B cell (primary cell): Measurements from ENCODE around the gene ABCG1.

ENCODE experiments used
- CTCF ChIP-seq: fragments of 200-600 bp; IDR thresholded peaks from one replicate; pipeline ENCODE4 v1.8.0; 2022; ENCODE audit warnings: antibody characterized with exemption, mild to moderate bottlenecking
- EZH2 ChIP-seq: IDR thresholded peaks from 2 replicates; pipeline ENCODE4 v1.6.1; 2012; ENCODE audit warnings: borderline replicate concordance, low read depth, mild to moderate bottlenecking, moderate library complexity, low read length; ENCODE audit not compliant: insufficient read depth, poor library complexity, severe bottlenecking

GRCh38 chr21:42261829-42262200 is 42.9 kb downstream of the ABCG1 start:
- no peak for TF ChIP-seq EZH2
- TF ChIP-seq CTCF: no peak
